ENCODE data around the gene TNFSF10. TPM values are rescaled to one million over a fixed set of nuclear protein-coding genes. Genes with fewer than 3 reads are reported as not detected.

Gene TNFSF10
- total and polyA plus RNA-seq, 10 of the 15 experiments (the other 5 are each of a cell fraction or from before 2014, with no cell fraction given), result 2.1 to 12.3 (median 4.4) TPM

DNA sequence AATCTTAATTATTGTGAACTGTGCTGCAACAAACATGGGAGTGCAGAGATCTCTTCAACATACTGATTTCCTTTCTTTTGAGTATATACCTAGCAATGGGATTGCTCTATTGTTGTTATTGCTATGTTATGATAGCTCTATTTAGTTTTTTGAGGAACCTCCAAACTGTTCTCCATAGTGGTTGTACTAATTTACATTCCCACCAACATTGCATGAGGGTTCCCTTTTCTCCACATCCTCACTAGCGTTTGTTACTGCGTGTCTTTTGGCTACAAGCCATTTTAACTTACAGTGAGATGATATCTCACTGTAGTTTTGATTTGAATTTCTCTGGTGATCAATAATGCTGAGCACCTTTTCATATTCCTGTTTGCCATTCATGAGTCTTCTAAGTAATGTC, 45.5 kb upstream of the TNFSF10 start:
- Histone ChIP-seq H4K20me1 (ENCODE audit: control insufficient read depth, insufficient read depth) (no peaks in the 10 kb centered on the region), H3K9me3 (replicated peaks; ENCODE audit: control insufficient read depth, insufficient read depth, low read length) (peaks cover 6% of the 10 kb centered on the region), H3K4me1 (ENCODE audit: control insufficient read depth, insufficient read depth, low read length) (no peaks in the 10 kb centered on the region), H2AFZ (ENCODE audit: control insufficient read depth, low read depth, low read length) (no peak overlapping the region), H3K27me3 (replicated peaks in 1 of 2; ENCODE audit: control insufficient read depth in 2 of 2, insufficient read depth in 2 of 2, low read length in 1 of 2) (no peaks in the 10 kb centered on the region), H3K4me3 (no peak overlapping the region), H3K27ac (ENCODE audit: control insufficient read depth, insufficient read depth) (no peak overlapping the region), H3K36me3 (ENCODE audit: control insufficient read depth in 2 of 2, insufficient read depth in 2 of 2, low read length in 1 of 2) (no peaks in the 10 kb centered on the region), H3K79me2 (ENCODE audit: control insufficient read depth, insufficient read depth, low read length) (no peaks in the 10 kb centered on the region), H3K9ac (ENCODE audit: control insufficient read depth, insufficient read depth, low read length) (no peak overlapping the region), H3K4me2 (ENCODE audit: control insufficient read depth, insufficient read depth) (no peak overlapping the region)
- WGBS (ENCODE audit: insufficient coverage, insufficient replicate concordance, low lambda C conversion rate, missing lambda C conversion rate), result 65% methylated on average over 2 of the region's 2 CpGs
- ATAC-seq (no peak), FAIRE-seq (no peak), DNase-seq (ENCODE audit: low read depth, low spot score) (no peak)
- ChIA-PET POLR2A (no interaction called here), SMC1A (ENCODE audit: uncharacterized antibody, unreplicated experiment) (no interaction called here), CTCF (no interaction called here), RAD21 (ENCODE audit: unreplicated experiment) (no interaction called here)
- BruUV-seq (replicated peaks), result no TSS peak
- intact Hi-C loops (cut with micrococcal nuclease; ENCODE audit: unreplicated experiment) (no loop called here), in situ Hi-C loops (cut with MboI) (no loop called here)
- TF ChIP-seq ZNF217 (IDR thresholded peaks at IDR 0.05), result no peak
- TF ChIP-seq, protein P1, sequence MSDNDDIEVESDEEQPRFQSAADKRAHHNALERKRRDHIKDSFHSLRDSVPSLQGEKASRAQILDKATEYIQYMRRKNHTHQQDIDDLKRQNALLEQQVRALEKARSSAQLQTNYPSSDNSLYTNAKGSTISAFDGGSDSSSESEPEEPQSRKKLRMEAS (IDR thresholded peaks at IDR 0.05; ENCODE audit: low read depth, low read length), result no peak
- TF ChIP-seq, protein P2, sequence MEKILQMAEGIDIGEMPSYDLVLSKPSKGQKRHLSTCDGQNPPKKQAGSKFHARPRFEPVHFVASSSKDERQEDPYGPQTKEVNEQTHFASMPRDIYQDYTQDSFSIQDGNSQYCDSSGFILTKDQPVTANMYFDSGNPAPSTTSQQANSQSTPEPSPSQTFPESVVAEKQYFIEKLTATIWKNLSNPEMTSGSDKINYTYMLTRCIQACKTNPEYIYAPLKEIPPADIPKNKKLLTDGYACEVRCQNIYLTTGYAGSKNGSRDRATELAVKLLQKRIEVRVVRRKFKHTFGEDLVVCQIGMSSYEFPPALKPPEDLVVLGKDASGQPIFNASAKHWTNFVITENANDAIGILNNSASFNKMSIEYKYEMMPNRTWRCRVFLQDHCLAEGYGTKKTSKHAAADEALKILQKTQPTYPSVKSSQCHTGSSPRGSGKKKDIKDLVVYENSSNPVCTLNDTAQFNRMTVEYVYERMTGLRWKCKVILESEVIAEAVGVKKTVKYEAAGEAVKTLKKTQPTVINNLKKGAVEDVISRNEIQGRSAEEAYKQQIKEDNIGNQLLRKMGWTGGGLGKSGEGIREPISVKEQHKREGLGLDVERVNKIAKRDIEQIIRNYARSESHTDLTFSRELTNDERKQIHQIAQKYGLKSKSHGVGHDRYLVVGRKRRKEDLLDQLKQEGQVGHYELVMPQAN (conservative IDR thresholded peaks at IDR 0.05), result no peak
- no peak for TF ChIP-seq CHD1 (IDR thresholded peaks at IDR 0.05; ENCODE audit: low read depth, low read length)
- TF ChIP-seq, protein P3, sequence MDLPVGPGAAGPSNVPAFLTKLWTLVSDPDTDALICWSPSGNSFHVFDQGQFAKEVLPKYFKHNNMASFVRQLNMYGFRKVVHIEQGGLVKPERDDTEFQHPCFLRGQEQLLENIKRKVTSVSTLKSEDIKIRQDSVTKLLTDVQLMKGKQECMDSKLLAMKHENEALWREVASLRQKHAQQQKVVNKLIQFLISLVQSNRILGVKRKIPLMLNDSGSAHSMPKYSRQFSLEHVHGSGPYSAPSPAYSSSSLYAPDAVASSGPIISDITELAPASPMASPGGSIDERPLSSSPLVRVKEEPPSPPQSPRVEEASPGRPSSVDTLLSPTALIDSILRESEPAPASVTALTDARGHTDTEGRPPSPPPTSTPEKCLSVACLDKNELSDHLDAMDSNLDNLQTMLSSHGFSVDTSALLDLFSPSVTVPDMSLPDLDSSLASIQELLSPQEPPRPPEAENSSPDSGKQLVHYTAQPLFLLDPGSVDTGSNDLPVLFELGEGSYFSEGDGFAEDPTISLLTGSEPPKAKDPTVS (IDR thresholded peaks at IDR 0.05; ENCODE audit: low read depth, low read length), result no peak
- no peak for TF ChIP-seq SIX5 (IDR thresholded peaks at IDR 0.05; ENCODE audit: low read depth, low read length, severe bottlenecking)
- TF ChIP-seq, protein P4, sequence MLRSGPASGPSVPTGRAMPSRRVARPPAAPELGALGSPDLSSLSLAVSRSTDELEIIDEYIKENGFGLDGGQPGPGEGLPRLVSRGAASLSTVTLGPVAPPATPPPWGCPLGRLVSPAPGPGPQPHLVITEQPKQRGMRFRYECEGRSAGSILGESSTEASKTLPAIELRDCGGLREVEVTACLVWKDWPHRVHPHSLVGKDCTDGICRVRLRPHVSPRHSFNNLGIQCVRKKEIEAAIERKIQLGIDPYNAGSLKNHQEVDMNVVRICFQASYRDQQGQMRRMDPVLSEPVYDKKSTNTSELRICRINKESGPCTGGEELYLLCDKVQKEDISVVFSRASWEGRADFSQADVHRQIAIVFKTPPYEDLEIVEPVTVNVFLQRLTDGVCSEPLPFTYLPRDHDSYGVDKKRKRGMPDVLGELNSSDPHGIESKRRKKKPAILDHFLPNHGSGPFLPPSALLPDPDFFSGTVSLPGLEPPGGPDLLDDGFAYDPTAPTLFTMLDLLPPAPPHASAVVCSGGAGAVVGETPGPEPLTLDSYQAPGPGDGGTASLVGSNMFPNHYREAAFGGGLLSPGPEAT (IDR thresholded peaks at IDR 0.05; ENCODE audit: low read depth), result no peak
- TF ChIP-seq ETV6 (conservative IDR thresholded peaks at IDR 0.05 in 1 of 2, IDR thresholded peaks at IDR 0.05 in 1 of 2; ENCODE audit: borderline replicate concordance in 1 of 2, low read depth in 1 of 2), result no peak
- TF ChIP-seq, protein P5, sequence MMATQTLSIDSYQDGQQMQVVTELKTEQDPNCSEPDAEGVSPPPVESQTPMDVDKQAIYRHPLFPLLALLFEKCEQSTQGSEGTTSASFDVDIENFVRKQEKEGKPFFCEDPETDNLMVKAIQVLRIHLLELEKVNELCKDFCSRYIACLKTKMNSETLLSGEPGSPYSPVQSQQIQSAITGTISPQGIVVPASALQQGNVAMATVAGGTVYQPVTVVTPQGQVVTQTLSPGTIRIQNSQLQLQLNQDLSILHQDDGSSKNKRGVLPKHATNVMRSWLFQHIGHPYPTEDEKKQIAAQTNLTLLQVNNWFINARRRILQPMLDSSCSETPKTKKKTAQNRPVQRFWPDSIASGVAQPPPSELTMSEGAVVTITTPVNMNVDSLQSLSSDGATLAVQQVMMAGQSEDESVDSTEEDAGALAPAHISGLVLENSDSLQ (IDR thresholded peaks at IDR 0.05), result no peak
- TF ChIP-seq, protein P6, sequence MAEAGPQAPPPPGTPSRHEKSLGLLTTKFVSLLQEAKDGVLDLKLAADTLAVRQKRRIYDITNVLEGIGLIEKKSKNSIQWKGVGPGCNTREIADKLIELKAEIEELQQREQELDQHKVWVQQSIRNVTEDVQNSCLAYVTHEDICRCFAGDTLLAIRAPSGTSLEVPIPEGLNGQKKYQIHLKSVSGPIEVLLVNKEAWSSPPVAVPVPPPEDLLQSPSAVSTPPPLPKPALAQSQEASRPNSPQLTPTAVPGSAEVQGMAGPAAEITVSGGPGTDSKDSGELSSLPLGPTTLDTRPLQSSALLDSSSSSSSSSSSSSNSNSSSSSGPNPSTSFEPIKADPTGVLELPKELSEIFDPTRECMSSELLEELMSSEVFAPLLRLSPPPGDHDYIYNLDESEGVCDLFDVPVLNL (IDR thresholded peaks at IDR 0.05; ENCODE audit: low read depth, low read length), result no peak
- TF ChIP-seq GABPA (IDR thresholded peaks at IDR 0.05; ENCODE audit: low read depth), result no peak
- no peak for TF ChIP-seq CHD2 (IDR thresholded peaks at IDR 0.05; ENCODE audit: borderline replicate concordance, low read depth, low read length)
- TF ChIP-seq MTA3 (IDR thresholded peaks at IDR 0.05; ENCODE audit: borderline replicate concordance, low read length), result no peak
- no peak for TF ChIP-seq ZNF274 (IDR thresholded peaks at IDR 0.05; ENCODE audit: insufficient read depth, insufficient read length)
- TF ChIP-seq PAX5 (IDR thresholded peaks at IDR 0.05; ENCODE audit: borderline replicate concordance, low read depth, low read length), result no peak

Data from GM12878 (cell line).